ENCODE measurements around the gene KCNK18.

DNA sequence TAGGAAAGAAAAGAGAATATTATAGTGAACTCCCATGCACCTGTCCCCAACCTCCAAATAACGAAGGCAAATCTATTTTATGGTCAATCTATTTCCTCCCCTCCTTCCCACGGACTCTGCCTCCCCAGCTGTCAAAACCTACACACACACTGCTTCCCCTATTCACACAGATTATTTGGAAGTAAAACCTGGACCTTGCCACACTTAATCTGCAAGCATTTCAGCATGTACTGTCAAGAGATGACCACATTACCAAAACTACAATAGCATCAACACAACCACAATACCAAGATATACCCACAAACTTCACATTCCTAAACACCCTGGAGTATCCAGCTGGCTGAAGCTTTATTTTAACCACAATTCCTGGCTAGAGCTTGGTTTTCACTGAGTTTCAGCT lies 27.8 kb upstream of the KCNK18 start:
- TF ChIP-seq EZH2 (IDR thresholded peaks at IDR 0.05; ENCODE audit: low read depth): no peak
- TF ChIP-seq, protein P1, sequence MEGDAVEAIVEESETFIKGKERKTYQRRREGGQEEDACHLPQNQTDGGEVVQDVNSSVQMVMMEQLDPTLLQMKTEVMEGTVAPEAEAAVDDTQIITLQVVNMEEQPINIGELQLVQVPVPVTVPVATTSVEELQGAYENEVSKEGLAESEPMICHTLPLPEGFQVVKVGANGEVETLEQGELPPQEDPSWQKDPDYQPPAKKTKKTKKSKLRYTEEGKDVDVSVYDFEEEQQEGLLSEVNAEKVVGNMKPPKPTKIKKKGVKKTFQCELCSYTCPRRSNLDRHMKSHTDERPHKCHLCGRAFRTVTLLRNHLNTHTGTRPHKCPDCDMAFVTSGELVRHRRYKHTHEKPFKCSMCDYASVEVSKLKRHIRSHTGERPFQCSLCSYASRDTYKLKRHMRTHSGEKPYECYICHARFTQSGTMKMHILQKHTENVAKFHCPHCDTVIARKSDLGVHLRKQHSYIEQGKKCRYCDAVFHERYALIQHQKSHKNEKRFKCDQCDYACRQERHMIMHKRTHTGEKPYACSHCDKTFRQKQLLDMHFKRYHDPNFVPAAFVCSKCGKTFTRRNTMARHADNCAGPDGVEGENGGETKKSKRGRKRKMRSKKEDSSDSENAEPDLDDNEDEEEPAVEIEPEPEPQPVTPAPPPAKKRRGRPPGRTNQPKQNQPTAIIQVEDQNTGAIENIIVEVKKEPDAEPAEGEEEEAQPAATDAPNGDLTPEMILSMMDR (conservative IDR thresholded peaks at IDR 0.05): no peak
